HG03575 (cell line): ENCODE data around the gene SLC38A10.

Experiments
- ATAC-seq: cut with Tn5 transposase; IDR thresholded peaks from one replicate; pipeline ENCODE4 v1.9.1; 2021; ENCODE audit not compliant: unreplicated experiment, insufficient number of reproducible peaks, low FRiP score; ENCODE audit errors: extremely low read depth

Gene SLC38A10

GRCh38 chr17:81249223-81250040, 45.7 kb downstream of the SLC38A10 start:
- ATAC-seq = no peak

- ATAC-seq = no peak
Observed at GRCh38 chr17:81248649-81249048, 46.5 kb downstream of the SLC38A10 start.

- ATAC-seq = no peak
Observed at GRCh38 chr17:81247339-81247990, 47.6 kb downstream of the SLC38A10 start.

GRCh38 chr17:81246679-81247338, 48.3 kb downstream of the SLC38A10 start:
- no peak for ATAC-seq

DNA sequence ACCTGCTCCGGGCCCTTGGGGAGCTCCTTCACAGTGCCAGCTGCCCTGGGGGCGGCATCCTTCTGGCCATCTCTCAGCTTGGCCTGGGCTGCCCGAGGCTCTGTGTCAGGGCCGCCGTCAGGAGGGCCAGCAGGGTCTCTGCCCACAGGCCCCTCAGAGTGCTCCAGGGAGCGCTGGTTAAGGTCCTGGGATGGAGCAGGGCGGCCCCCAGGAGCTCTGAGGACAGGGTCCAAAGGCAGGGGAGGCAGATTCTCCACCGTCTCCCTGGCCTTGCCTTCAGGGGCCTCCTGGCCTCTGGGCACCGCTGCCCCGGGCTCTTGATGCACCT, 48.8 kb downstream of the SLC38A10 start:
- no peak for ATAC-seq

- no peak for ATAC-seq
Observed at GRCh38 chr17:81245665-81246342, 49.3 kb downstream of the SLC38A10 start.

DNA sequence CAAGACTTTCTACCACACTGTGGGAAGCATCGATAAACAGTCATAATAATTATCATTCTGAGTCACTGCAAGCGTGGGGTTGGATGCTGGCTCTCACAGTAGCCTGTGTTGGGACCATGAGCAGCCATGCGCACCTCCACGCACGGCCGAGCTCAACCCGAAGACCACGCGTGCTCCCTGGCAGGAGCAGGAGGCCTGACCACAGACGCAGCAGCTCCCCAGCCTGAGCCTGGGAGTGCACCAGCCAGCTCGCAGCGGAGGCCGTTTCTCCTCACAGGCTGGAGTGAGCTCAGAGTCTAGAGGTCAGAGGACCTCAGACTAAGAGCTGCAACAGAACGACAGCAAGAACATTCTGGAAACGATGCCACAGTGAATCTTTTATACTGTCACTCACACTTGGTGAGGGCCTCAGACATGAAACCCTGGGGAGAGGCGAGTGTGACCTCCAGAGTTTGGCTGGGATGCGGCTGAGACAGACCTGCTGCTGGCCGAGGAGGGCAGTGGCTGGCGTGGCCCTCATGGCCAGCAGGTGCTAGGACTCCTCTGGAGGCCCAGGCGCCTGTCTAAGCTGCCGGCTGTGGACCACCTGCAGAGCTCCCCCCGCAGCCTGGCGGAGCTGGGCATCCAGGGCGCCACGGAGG, 50.0 kb downstream of the SLC38A10 start:
- no peak for ATAC-seq

DNA sequence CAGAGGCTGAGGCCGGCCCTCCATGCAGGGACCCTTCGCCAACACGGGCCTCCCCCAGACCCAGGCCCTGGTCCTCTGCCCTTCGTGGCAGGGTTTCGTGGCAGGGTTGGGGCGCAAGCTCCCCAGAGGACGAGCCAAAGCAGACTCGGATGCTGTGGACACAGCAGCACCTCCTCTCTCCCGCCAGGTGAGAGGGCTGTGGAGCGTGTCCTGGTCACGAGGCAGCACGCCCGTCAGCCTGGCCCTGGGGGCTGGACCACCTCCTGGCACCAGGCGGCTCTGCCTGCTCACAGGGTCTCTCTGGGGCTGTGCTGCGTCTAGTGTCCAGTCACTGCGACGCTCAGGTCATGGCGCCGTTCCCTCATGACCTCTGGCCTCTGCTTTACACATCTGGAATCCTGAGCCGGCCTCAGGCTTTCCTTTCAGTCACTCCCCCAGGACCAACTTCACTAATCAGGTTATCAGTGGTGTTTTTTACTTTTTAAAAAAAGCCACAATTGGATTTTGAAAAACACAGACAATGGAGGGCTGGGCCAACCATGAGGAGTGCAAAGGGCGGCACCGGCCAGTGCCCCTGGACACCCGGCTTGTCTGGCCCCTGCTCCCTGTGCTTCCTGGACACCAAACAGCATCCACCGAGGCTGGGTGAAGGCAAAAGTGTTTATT, 50.6 kb downstream of the SLC38A10 start:
- no peak for ATAC-seq

DNA sequence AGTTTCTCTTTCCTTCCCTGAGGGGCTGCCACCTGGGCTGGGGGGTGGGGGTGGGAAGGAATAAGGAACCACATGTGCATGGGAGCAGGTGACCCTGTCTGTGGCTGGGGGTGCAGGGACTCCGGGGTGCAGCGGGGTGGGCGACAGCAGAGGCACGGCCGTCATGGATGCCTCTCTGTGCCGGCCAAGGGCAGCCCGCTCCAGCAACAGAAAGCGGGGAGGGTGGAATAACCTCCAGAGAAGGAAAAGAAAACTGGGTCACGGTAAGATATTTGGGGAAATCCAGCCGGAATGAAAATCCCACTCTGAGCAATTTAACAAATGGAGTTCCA, 51.8 kb downstream of the SLC38A10 start:
- ATAC-seq = no peak

GRCh38 chr17:81242421-81243332, 52.4 kb downstream of the SLC38A10 start:
- ATAC-seq = no peak

GRCh38 chr17:81241648-81242420, 53.3 kb downstream of the SLC38A10 start:
- no peak for ATAC-seq

GRCh38 chr17:81241203-81241602, 53.9 kb downstream of the SLC38A10 start:
- no peak for ATAC-seq

DNA sequence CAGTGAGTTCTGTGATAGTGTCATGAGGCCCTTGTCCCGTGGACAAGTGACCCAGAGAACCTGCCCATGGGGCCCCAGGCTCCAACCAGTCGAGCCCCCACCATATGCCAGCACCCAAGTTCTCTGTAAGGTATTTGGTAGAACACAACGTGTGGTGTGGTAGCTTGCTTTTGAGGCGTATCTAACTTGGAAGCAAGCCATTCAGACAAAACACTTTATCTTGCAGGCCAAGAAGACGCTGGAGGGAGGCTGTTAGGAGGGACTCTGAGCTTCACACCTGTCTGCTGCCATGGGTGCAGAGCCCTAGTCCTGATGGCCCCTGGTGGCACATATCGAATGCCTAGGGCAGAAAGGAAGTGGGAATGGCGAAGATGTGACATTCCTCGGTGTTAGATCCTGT, 54.3 kb downstream of the SLC38A10 start:
- ATAC-seq = no peak

- no peak for ATAC-seq
Observed at GRCh38 chr17:81239714-81240555, 55.2 kb downstream of the SLC38A10 start.

DNA sequence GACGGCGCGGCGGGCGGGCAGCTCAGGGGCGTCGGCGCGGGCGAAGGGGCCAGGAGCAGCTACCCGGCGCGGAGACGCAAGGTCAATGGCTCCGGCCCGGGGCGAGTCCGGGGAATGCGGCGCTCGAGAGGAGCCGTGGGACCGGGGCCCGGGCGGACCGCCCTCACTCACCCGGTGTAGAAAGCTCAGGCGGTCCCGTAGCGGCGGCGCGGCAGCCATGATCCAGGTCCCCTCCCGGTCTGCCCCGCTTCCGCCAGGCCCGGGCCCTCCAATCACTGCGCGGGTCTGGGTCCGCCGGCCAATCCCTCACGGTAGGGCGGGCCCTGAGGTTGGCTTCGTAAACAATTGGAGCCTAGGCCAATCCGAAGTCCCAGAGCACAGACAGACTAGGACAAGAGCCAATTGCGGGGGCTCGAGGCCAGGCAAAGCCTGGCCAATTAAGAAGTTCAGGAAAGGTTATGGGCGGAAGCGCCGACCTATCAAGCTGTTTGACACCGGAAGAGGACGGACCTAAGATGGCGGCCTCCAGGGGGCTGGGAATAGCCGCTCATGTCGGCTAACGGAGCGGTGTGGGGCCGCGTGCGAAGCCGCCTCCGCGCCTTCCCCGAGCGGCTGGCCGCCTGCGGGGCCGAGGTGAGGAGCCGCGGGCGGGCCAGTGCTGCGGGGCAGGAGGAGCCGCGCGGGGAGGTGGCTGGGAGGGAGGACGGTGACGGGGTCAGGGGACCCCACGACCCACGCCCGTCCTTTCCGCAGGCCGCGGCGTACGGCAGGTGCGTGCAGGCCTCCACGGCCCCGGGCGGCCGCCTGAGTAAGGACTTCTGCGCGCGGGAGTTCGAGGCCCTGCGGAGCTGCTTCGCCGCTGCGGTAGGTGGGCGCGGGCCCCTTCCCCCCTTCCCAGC, 56.0 kb downstream of the SLC38A10 start, which contains the start of the genes NDUFAF8 and TEPSIN:
NDUFAF8 (plus strand) TSS at position 504 of the 899 bp plus-strand sequence; CDS start at position 550, 46 bp downstream.
TEPSIN (minus strand) TSS at position 241 of the 899 bp plus-strand sequence; CDS start at position 219, 22 bp downstream.
- peak; percentile 44 for ATAC-seq
